SK-N-DZ (cell line): ENCODE measurements around the gene RCE1. TPM values are rescaled to one million over a fixed set of nuclear protein-coding genes. Genes with fewer than 3 reads are reported as not detected.
"Not testable (repeated sequence)": the region's sequence is repeated elsewhere in the genome, so short reads cannot be mapped to it uniquely, and the experiment has no call there.

Experiments used
- DNase-seq: peaks from one replicate; pipeline ENCODE4 v3.0.0-alpha.2; 2015; ENCODE audit warnings: low spot score
- polyA plus RNA-seq, 2 experiments: library from polyadenylated mRNA; depleted of rRNA; stranded (reverse); fragments of >200 nt; gene quantifications; 2 replicates each; pipeline ENCODE4 v1.2.3, GENCODE V29; 2014

Gene RCE1, protein sequence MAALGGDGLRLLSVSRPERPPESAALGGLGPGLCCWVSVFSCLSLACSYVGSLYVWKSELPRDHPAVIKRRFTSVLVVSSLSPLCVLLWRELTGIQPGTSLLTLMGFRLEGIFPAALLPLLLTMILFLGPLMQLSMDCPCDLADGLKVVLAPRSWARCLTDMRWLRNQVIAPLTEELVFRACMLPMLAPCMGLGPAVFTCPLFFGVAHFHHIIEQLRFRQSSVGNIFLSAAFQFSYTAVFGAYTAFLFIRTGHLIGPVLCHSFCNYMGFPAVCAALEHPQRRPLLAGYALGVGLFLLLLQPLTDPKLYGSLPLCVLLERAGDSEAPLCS
- 25.7 and 35.1 TPM in 2 replicates for polyA plus RNA-seq (2014; cell fraction: cytosol; rRNA removed)
- 57.7 and 67.7 TPM in 2 replicates for polyA plus RNA-seq (2014; cell fraction: nucleus; rRNA removed)

GRCh38 chr11:66842896-66843775, at the start of gene RCE1:
RCE1 (plus strand) TSS chr11:66843441; CDS start chr11:66843456, 15 bp downstream.
- peak; percentile 84 for DNase-seq

GRCh38 chr11:66799815-66800214, 43.4 kb upstream of the RCE1 start:
- DNase-seq, result not testable (repeated sequence)

- DNase-seq, result no peak
Measured at GRCh38 chr11:66800720-66801428, 42.4 kb upstream of the RCE1 start.

DNA sequence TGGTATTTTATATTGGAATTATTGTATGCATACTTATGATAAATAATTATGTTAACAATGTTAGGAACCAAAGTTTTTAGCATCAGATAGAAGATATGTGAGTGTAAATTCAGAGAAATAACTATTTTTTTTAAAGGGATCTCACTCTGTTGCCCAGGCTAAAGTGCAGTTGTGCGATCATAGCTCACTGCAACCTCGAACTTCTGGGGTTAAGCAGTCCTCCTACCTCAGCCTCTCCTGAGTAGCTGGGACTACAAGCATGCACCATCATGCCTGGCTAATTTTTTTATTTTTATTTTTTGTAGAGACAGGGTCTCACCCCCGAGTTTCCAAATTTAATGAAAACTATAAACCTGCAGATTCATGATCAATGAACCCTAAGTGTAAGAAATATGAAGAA, 33.6 kb upstream of the RCE1 start:
- no peak for DNase-seq

GRCh38 chr11:66810576-66811185, 32.6 kb upstream of the RCE1 start:
- no peak for DNase-seq

DNA sequence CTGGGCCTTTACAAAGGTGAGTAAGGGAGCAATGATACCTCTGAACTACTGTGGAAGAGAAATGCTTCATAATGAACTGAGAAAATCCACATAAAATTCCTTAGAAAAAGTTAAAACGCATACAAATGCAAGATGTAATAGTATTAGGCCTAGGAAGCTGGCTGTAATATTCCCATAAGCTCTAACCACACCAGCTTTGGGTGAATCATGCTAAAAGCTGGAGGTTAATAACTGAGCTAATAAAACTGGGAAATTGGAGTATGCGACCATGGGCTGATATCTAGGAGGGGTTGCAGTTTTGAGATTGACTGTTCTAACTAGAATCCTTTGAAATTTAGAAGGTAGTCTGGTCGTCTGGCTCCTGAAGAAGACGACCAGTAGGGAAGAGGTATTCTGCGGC, 28.6 kb upstream of the RCE1 start:
- DNase-seq, result no peak

DNA sequence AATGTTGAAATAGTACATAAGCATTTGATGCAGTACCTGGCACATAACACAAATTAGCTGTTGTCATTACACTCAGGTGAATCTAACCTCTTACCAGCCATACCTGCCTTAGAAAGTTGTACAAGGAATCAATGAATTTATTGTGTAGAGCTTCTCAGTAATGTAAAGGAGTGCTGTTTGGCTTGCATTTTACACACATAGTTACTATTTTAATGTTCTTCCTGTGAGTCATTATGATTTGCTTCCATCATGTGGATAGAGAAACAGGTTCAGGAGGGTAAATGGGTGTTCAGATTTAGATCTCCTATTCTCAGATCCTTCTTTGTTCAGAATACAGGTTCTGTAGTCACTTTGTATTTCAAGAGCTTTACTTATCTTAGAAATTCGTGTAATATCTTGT, 27.6 kb upstream of the RCE1 start:
- DNase-seq, result no peak

GRCh38 chr11:66818231-66818955, 24.8 kb upstream of the RCE1 start:
- no peak for DNase-seq

GRCh38 chr11:66820381-66820780, 22.9 kb upstream of the RCE1 start:
- no peak for DNase-seq

- no peak for DNase-seq
Measured at GRCh38 chr11:66820901-66821300, 22.3 kb upstream of the RCE1 start.

DNA sequence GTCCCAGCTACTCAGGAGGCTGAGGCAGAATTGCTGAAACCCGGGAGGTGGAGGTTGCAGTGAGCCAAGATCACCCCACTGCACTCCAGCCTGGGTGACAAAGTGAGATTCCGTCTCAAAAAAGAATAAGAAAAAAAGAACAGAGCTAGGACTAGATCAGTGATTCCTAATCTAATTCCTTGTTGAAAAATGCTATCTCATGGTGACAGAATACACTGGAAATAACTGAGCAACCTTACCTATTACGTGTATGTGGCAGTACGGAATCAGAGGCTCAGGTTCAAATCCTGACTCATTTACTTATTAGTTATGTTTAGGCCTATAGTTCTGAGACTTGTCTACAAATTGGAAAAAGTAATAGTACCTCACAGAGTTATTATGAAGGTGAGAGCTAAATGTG, 19.5 kb upstream of the RCE1 start:
- no peak for DNase-seq

GRCh38 chr11:66824573-66824972, 18.7 kb upstream of the RCE1 start:
- DNase-seq, result not testable (repeated sequence)

GRCh38 chr11:66834539-66834845, 8.7 kb upstream of the RCE1 start:
- DNase-seq, result no peak

GRCh38 chr11:66834943-66835342, 8.3 kb upstream of the RCE1 start:
- DNase-seq, result no peak

- no peak for DNase-seq
Measured at GRCh38 chr11:66835768-66836405, 7.4 kb upstream of the RCE1 start.

- DNase-seq, result no peak
Measured at GRCh38 chr11:66840317-66841091, 2.7 kb upstream of the RCE1 start.

GRCh38 chr11:66841861-66842260, 1.4 kb upstream of the RCE1 start:
- DNase-seq, result no peak

DNA sequence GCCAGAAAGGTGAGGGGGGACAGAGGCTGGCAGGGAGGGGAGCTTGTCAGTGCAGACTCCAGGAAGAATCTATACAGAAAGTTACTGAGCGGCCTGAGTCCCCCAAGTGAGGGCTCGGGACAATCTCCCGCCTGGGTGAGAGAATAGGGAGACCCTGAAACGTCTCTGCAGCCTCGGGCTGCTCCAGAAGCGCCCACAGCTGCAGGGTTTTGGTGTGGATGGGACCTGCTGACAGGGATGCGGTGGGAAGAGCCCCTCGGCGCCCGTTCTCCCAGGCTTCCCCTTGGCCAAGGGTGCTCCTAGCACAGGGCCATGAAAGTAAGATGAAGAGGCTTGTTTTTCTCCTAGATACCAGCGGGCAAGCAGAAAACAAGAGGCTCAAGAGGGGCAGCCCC, 743 bp upstream of the RCE1 start:
- no peak for DNase-seq

DNA sequence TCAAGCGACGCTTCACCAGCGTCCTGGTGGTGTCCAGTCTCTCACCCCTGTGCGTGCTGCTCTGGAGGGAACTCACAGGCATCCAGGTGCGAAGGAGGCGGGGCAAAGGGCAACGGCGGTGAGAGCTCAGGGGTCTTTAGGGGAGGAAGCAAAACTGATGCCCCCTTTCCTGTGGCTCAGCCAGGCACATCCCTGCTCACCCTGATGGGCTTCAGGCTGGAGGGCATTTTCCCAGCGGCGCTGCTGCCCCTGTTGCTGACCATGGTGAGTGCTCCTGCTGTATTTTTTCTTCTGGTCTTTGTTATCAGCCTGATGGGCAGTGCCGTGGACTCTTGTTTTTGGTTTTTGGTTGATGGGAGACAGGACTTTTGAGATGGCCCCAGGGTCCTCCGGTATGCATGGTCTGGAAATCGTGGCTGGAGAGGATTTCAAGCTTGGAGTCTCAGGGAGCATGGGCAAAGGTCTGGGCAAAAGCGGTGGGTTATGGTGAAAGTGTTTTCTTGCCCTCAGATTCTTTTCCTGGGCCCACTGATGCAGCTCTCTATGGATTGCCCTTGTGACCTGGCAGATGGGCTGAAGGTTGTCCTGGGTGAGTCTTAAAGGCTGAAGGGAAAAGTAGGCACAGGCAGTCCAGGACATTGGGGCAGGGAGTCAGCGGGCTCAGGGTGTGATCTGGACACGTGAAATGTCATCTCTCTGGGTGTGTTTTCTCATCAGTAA, 695 bp downstream of the RCE1 start:
- DNase-seq, result no peak
